A549 (cell line): Measurements from ENCODE around the gene IARS1. TPM values are rescaled to one million over a fixed set of nuclear protein-coding genes. Genes with fewer than 3 reads are reported as not detected.

Source experiments
- ATAC-seq, 2 experiments: fragments of 200-7000 bp in 1 of 2; fragments of >200 bp in 1 of 2; cut with Nextera tagmentation in 1 of 2; cut with Tn5 transposase in 1 of 2; 3 replicates each; pipeline versions ENCODE4 v1.8.0 to v1.9.1; 2018 to 2020; ENCODE audit warnings: mild to moderate bottlenecking in 1 of 2, moderate library complexity in 1 of 2
- CTCF ChIA-PET: fragments of 300-600 bp; sonication (Branson Sonifier 250); formaldehyde crosslinking; extraction: SDS; loops from one replicate; lab custom pipeline; 2021; ENCODE audit warnings: antibody characterized with exemption, inconsistent platforms; lab: Yijun Ruan, JAX
- POLR2A ChIA-PET: fragments of 350-600 bp; formaldehyde crosslinking; extraction: SDS; loops from one replicate; lab custom pipeline; 2021; ENCODE audit warnings: antibody characterized with exemption, inconsistent platforms; lab: Yijun Ruan, JAX
- DNase-seq, 2 experiments: peaks; one replicate each; pipeline versions ENCODE4 v3.0.0 to v3.0.0-alpha.2; 2011 to 2016; ENCODE audit warnings: low read depth in 1 of 2, low spot score in 1 of 2
- FAIRE-seq: peaks from 2 replicates; lab custom pipeline; 2011; peaks lifted over from hg19 to GRCh38; lab: Jason Lieb, UNC
- H3K27ac ChIP-seq, 2 experiments: fragments of >200 bp; sonication (Bioruptor Twin); formaldehyde crosslinking; 3 replicates each; pipeline ENCODE4 v1.5.1; 2016 to 2017
- H3K4me1 ChIP-seq: fragments of >200 bp; sonication (Bioruptor Twin); formaldehyde crosslinking; 3 replicates; pipeline ENCODE4 v1.6.1; 2016
- H3K4me2 ChIP-seq: fragments of >200 bp; sonication (Bioruptor Twin); formaldehyde crosslinking; 3 replicates; pipeline ENCODE4 v1.6.1; 2016
- H3K4me3 ChIP-seq: fragments of >200 bp; sonication (Bioruptor Twin); formaldehyde crosslinking; 3 replicates; pipeline ENCODE4 v1.5.1; 2016
- H3K9me3 ChIP-seq: fragments of >200 bp; sonication (Bioruptor Twin); formaldehyde crosslinking; 3 replicates; pipeline ENCODE4 v1.6.1; 2016
- BHLHE40 ChIP-seq: IDR thresholded peaks from 2 replicates; pipeline ENCODE4 v1.6.1; 2012; ENCODE audit warnings: low read depth, low read length, inconsistent platforms
- CBX2 ChIP-seq: fragments of 200-600 bp; sonication (generic); IDR thresholded peaks from 2 replicates; pipeline ENCODE4 v1.6.1; 2016; ENCODE audit warnings: low read depth, mild to moderate bottlenecking, borderline replicate concordance
- CBX8 ChIP-seq: fragments of 200-600 bp; sonication (generic); IDR thresholded peaks from 2 replicates; pipeline ENCODE4 v1.6.1; 2016
- CEBPB ChIP-seq, 2 experiments: fragments of >200 bp in 1 of 2; sonication (Bioruptor Twin) in 1 of 2; formaldehyde crosslinking in 1 of 2; IDR thresholded peaks; 2 replicates each; pipeline ENCODE4 v1.6.1; 2012 to 2016
- CHD4 ChIP-seq: fragments of 200-600 bp; sonication (generic); IDR thresholded peaks from 2 replicates; pipeline ENCODE4 v1.6.1; 2016; ENCODE audit warnings: antibody characterized with exemption, mild to moderate bottlenecking, borderline replicate concordance
- EHMT2 ChIP-seq: fragments of 200-600 bp; sonication (generic); IDR thresholded peaks from 2 replicates; pipeline ENCODE4 v1.6.1; 2016; ENCODE audit warnings: antibody characterized with exemption, low read depth, mild to moderate bottlenecking, moderate library complexity
- EP300 ChIP-seq, 2 experiments: fragments of >200 bp; sonication (Bioruptor Twin); formaldehyde crosslinking; IDR thresholded peaks; 2 replicates in 1 of 2; 3 replicates in 1 of 2; pipeline ENCODE4 v1.6.1; 2016 to 2017
- ESRRA ChIP-seq: fragments of 150-350 bp; IDR thresholded peaks from 2 replicates; pipeline ENCODE4 v1.6.1; 2014; ENCODE audit warnings: mild to moderate bottlenecking, low read length, borderline replicate concordance
- FOXS1 ChIP-seq: fragments of 250-450 bp; sonication (Bioruptor Pico); IDR thresholded peaks from 2 replicates; pipeline ENCODE4 v1.5.0; 2020; ENCODE audit warnings: mild to moderate bottlenecking, moderate library complexity
- GATA3 ChIP-seq: IDR thresholded peaks from 2 replicates; pipeline ENCODE4 v1.6.1; 2012; ENCODE audit warnings: borderline replicate concordance
- HDAC2 ChIP-seq: fragments of 200-600 bp; sonication (generic); IDR thresholded peaks from 2 replicates; pipeline ENCODE4 v1.6.1; 2016
- HEYL ChIP-seq: fragments of 250-450 bp; sonication (Bioruptor Pico); IDR thresholded peaks from 2 replicates; pipeline ENCODE4 v1.8.0; 2021; ENCODE audit warnings: mild to moderate bottlenecking, moderate library complexity
- HOXA7 ChIP-seq: fragments of 250-450 bp; sonication (Bioruptor Pico); IDR thresholded peaks from 2 replicates; pipeline ENCODE4 v1.5.0; 2020; ENCODE audit warnings: mild to moderate bottlenecking, moderate library complexity
- HOXB5 ChIP-seq: fragments of 250-450 bp; sonication (Bioruptor Pico); IDR thresholded peaks from 2 replicates; pipeline ENCODE4 v1.5.0; 2020; ENCODE audit warnings: mild to moderate bottlenecking, moderate library complexity
- KDM5A ChIP-seq: fragments of 200-600 bp; sonication (generic); IDR thresholded peaks from 2 replicates; pipeline ENCODE4 v1.6.1; 2016; ENCODE audit warnings: antibody characterized with exemption, mild to moderate bottlenecking
- MYC ChIP-seq: IDR thresholded peaks from 2 replicates; pipeline ENCODE4 v1.6.1; 2012; ENCODE audit warnings: mild to moderate bottlenecking, inconsistent platforms, low read length, improper control_type of control experiment, borderline replicate concordance
- NPAS2 ChIP-seq: fragments of 250-450 bp; sonication (Bioruptor Pico); IDR thresholded peaks from 2 replicates; pipeline ENCODE4 v1.8.0; 2022; ENCODE audit warnings: mild to moderate bottlenecking, moderate library complexity, borderline replicate concordance
- NR3C1 ChIP-seq: fragments of >200 bp; sonication (Bioruptor Twin); formaldehyde crosslinking; IDR thresholded peaks from 3 replicates; pipeline ENCODE4 v1.6.1; 2017
- PHF8 ChIP-seq: fragments of 200-600 bp; sonication (generic); IDR thresholded peaks from 2 replicates; pipeline ENCODE4 v1.6.1; 2016; ENCODE audit warnings: low read depth, mild to moderate bottlenecking, antibody characterized with exemption, moderate library complexity, borderline replicate concordance
- POLR2A ChIP-seq: IDR thresholded peaks from 2 replicates; pipeline ENCODE4 v1.6.1; 2012; ENCODE audit warnings: mild to moderate bottlenecking, low read length
- POLR2AphosphoS2 ChIP-seq: conservative IDR thresholded peaks from 2 replicates; pipeline ENCODE4 v1.6.1; 2012; ENCODE audit warnings: low read length, improper control_type of control experiment, inconsistent platforms
- RARB ChIP-seq: fragments of 250-450 bp; sonication (Bioruptor Pico); IDR thresholded peaks from 2 replicates; pipeline ENCODE4 v1.8.0; 2021; ENCODE audit warnings: mild to moderate bottlenecking, moderate library complexity
- RCOR1 ChIP-seq: fragments of 150-350 bp; IDR thresholded peaks from 2 replicates; pipeline ENCODE4 v1.6.1; 2014; ENCODE audit warnings: antibody characterized with exemption, low read length, low read depth
- SMC3 ChIP-seq: fragments of >200 bp; sonication (Bioruptor Twin); formaldehyde crosslinking; IDR thresholded peaks from 3 replicates; pipeline ENCODE4 v1.6.1; 2018; ENCODE audit warnings: inconsistent platforms
- ZC3H11A ChIP-seq: fragments of 450-650 bp; IDR thresholded peaks from 2 replicates; pipeline ENCODE4 v1.6.1; 2014; ENCODE audit warnings: antibody characterized with exemption, mild to moderate bottlenecking
- ZFP36 ChIP-seq: fragments of 450-650 bp; IDR thresholded peaks from 2 replicates; pipeline ENCODE4 v1.6.1; 2014; ENCODE audit warnings: borderline replicate concordance; ENCODE audit not compliant: partially characterized antibody
- ZNF302 ChIP-seq: fragments of 250-450 bp; sonication (Bioruptor Pico); IDR thresholded peaks from 2 replicates; pipeline ENCODE4 v1.9.0; 2021; ENCODE audit warnings: inconsistent platforms, mild to moderate bottlenecking, moderate library complexity
- WGBS: methylation state at CpG from one replicate; pipeline ENCODE4 v1.1.6; 2017; ENCODE audit errors: missing lambda C conversion rate; 5-methylcytosine and 5-hydroxymethylcytosine counted together
- polyA plus RNA-seq, 4 experiments: library from polyadenylated mRNA; depleted of rRNA in 3 of 4; stranded (reverse); fragments of >200 nt; fragmentation: RNase III in 1 of 4; extraction: RNeasy Plus Mini Kit Qiagen cat#74134 plus additional on column Dnase treatment in 1 of 4; gene quantifications; 2 replicates in 3 of 4; 3 replicates in 1 of 4; pipeline ENCODE4 v1.2.3, GENCODE V29; 2011 to 2017
- TF ChIP-seq, protein P1 (sequence below): IDR thresholded peaks from 2 replicates; pipeline ENCODE4 v1.6.1; 2012; ENCODE audit warnings: low read depth, borderline replicate concordance
- TF ChIP-seq, protein P2 (sequence below): fragments of >200 bp; sonication (Bioruptor Twin); formaldehyde crosslinking; IDR thresholded peaks from 3 replicates; pipeline ENCODE4 v1.5.1; 2016
- TF ChIP-seq, protein P3 (sequence below): IDR thresholded peaks from 2 replicates; pipeline ENCODE4 v1.6.1; 2012
- TF ChIP-seq, protein P4 (sequence below): IDR thresholded peaks from 2 replicates; pipeline ENCODE4 v1.6.1; 2012

Gene IARS1
- polyA plus RNA-seq, 2 of the 4 experiments (the other 2 are of a cell fraction): 121 to 244 TPM

DNA sequence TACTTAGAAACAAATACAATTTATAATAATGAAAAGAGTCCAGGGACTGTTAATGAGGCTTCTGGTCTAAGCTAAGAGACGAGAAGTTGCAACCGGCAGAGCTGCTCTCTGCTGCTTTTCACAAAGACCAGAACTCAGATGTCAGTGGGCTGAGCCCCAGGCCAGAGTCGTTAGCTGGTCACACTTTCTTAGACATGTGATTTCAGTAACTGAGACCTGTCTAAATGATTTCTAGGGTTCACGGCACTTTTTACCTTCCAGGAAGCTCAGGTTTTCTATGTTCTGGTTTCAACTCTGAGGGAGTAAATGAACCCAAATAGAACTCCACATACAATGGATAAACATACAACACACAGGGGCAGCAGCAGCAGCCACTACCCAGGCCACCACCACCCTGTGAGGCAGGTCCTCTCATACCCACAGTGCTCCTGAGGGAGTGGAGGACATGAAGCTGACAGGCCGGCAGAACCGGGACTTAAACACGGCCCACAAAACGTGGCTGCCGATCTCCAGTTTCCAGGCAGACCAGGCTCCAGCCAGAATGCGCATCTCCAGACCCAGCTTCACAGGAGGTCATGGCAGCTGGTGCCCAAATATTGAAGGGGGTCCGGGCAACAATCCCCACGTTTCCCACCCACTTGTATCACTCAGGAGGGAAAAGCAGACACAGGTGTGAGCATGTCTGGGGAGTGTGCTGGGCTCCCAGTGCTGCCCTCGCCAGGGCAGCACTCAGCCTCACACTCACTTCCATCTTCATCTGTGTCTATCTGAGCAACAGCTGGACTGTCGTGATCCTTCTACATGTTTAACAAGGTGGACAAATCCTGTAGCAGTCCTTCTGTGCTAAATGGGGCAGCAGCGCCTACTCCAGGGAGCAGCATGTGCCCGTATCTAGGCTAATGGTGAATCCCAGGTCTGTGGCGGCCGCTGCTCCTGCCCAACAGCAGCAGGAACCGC lies 38.8 kb downstream of the IARS1 start:
- no peak overlapping the region for H3K27ac ChIP-seq
- POLR2A ChIA-PET: no interaction called here
- no peak for FAIRE-seq
- no peak for TF ChIP-seq NPAS2
- no peak for TF ChIP-seq HOXA7 (CRISPR knock-in tag)
- TF ChIP-seq ZFP36: no peak
- TF ChIP-seq CEBPB (IDR thresholded peaks at IDR 0.05): no peak
- TF ChIP-seq PHF8: no peak
- no peak for TF ChIP-seq KDM5A
- TF ChIP-seq FOXS1 (CRISPR knock-in tag): no peak
- no peak for TF ChIP-seq EHMT2
- TF ChIP-seq HDAC2: no peak
- no peak for TF ChIP-seq RARB
- no peak for TF ChIP-seq NR3C1
- no peak for TF ChIP-seq HOXB5 (CRISPR knock-in tag)
- TF ChIP-seq RCOR1: no peak
- TF ChIP-seq EP300 (IDR thresholded peaks at IDR 0.05): no peak
- TF ChIP-seq, all 56 proteins: peak for 0
- no peaks in the 10 kb centered on the region for H3K9me3 ChIP-seq
- no peak overlapping the region for H3K4me2 ChIP-seq
- no peak overlapping the region for H3K4me3 ChIP-seq
- ATAC-seq: peak; percentile 38 to 54; a peak in 2 of 6 replicates
- CTCF ChIA-PET: interaction anchor here (1.2 to 7.5 kb wide), 4 partner anchors 8 to 115 kb away, joined by 3 to 55 read pairs (median 9); no protein-coding TSS in a partner anchor
- WGBS: 81% methylated on average over 19 of the region's 19 CpGs
- no peak for DNase-seq
- H3K4me1 ChIP-seq: no peaks in the 10 kb centered on the region

DNA sequence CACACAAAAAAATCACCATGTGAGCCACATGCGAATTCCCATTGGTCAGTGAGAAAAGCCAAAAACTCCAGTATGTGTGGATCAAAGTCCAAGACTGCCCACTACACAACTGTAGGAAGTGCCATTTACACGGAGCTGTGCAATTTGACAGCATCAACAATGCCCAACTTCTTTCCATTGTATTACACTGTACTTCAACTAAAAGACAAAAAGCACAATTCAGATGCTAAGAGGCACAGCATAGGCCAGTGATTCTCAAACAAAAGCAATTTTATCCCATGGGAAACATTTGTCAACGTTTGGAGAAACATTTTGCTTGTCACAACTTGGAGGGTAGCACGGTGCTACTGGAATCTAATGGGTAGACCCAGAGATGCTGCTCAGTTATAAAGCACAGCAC lies 39.8 kb downstream of the IARS1 start:
- no peak for TF ChIP-seq ESRRA
- no peak for TF ChIP-seq ZFP36
- TF ChIP-seq POLR2AphosphoS2: no peak
- no peak for TF ChIP-seq CHD4
- no peak for TF ChIP-seq CBX8
- TF ChIP-seq BHLHE40: no peak
- no peak for TF ChIP-seq POLR2A
- no peak for TF ChIP-seq ZNF302
- no peak for TF ChIP-seq EP300 (IDR thresholded peaks at IDR 0.05)
- TF ChIP-seq HDAC2: no peak
- TF ChIP-seq KDM5A: no peak
- TF ChIP-seq PHF8: no peak
- no peak for TF ChIP-seq CEBPB (IDR thresholded peaks at IDR 0.05)
- TF ChIP-seq RARB: no peak
- FAIRE-seq (no peak), ATAC-seq (no peak), DNase-seq (no peak)
- Histone ChIP-seq H3K9me3 (no peaks in the 10 kb centered on the region), H3K4me3 (no peak overlapping the region), H3K4me1 (peaks cover 6% of the 10 kb centered on the region; the same call in 2 of the 3 replicates), H3K4me2 (no peak overlapping the region), H3K27ac (no peak overlapping the region)
- 69% methylated on average over 4 of the region's 4 CpGs for WGBS
- ChIA-PET CTCF (interaction anchor here (0.6 to 7.5 kb wide), 6 partner anchors 11 to 381 kb away, joined by 3 to 55 read pairs (median 3); no protein-coding TSS in a partner anchor), POLR2A (no interaction called here)

DNA sequence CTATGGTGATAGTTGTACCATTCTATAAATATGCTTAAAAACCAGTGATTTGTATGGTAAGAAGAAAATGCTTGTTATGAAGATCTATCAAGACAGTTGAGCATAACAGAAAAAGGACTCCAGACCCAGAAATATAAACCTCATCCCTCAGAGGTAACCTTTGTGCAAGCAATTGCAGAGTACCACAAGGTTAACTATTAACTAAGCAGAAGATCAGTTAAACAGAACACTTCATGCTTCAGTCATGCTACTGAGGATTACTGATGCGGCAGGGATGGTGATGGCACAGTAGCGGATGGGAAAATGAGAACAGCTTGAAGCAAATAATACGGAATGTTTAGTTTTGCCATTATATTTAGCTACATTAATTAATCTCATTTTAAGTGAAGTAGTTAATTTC lies 45.5 kb downstream of the IARS1 start:
- DNase-seq (peak in 1 of 2 experiments; percentile 18), FAIRE-seq (no peak), ATAC-seq (peak in 1 of 2 experiments; percentile 69; a peak in 3 of 6 replicates)
- WGBS: 72% methylated on average over 3 of the region's 3 CpGs
- H3K4me2 ChIP-seq: peak overlapping the region; percentile 18
- H3K4me1 ChIP-seq: peaks cover 57% of the 10 kb centered on the region
- H3K9me3 ChIP-seq: no peaks in the 10 kb centered on the region
- no peak overlapping the region for H3K4me3 ChIP-seq
- ChIA-PET CTCF (interaction anchor here (7.5 kb wide), 1 partner anchor 108 kb away, joined by 55 read pairs; no protein-coding TSS in a partner anchor), POLR2A (interaction anchor here (0.5 to 0.6 kb wide), 2 partner anchors 12 to 13 kb away, joined by 3 read pairs; no protein-coding TSS in a partner anchor)
- peak overlapping the region in 1 of 2 experiments; percentile 26; a peak in 3 of 6 replicates for H3K27ac ChIP-seq
- no peak for TF ChIP-seq HEYL (CRISPR knock-in tag)
- TF ChIP-seq CBX2: no peak
- TF ChIP-seq ZC3H11A: no peak
- no peak for TF ChIP-seq GATA3
- TF ChIP-seq, protein P1, sequence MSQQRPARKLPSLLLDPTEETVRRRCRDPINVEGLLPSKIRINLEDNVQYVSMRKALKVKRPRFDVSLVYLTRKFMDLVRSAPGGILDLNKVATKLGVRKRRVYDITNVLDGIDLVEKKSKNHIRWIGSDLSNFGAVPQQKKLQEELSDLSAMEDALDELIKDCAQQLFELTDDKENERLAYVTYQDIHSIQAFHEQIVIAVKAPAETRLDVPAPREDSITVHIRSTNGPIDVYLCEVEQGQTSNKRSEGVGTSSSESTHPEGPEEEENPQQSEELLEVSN: no peak
- TF ChIP-seq, protein P2, sequence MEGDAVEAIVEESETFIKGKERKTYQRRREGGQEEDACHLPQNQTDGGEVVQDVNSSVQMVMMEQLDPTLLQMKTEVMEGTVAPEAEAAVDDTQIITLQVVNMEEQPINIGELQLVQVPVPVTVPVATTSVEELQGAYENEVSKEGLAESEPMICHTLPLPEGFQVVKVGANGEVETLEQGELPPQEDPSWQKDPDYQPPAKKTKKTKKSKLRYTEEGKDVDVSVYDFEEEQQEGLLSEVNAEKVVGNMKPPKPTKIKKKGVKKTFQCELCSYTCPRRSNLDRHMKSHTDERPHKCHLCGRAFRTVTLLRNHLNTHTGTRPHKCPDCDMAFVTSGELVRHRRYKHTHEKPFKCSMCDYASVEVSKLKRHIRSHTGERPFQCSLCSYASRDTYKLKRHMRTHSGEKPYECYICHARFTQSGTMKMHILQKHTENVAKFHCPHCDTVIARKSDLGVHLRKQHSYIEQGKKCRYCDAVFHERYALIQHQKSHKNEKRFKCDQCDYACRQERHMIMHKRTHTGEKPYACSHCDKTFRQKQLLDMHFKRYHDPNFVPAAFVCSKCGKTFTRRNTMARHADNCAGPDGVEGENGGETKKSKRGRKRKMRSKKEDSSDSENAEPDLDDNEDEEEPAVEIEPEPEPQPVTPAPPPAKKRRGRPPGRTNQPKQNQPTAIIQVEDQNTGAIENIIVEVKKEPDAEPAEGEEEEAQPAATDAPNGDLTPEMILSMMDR: no peak
- TF ChIP-seq, protein P3, sequence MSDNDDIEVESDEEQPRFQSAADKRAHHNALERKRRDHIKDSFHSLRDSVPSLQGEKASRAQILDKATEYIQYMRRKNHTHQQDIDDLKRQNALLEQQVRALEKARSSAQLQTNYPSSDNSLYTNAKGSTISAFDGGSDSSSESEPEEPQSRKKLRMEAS: no peak
- TF ChIP-seq MYC: no peak
- no peak for TF ChIP-seq ZFP36
- TF ChIP-seq SMC3: no peak
- TF ChIP-seq HDAC2: no peak
- TF ChIP-seq, protein P4, sequence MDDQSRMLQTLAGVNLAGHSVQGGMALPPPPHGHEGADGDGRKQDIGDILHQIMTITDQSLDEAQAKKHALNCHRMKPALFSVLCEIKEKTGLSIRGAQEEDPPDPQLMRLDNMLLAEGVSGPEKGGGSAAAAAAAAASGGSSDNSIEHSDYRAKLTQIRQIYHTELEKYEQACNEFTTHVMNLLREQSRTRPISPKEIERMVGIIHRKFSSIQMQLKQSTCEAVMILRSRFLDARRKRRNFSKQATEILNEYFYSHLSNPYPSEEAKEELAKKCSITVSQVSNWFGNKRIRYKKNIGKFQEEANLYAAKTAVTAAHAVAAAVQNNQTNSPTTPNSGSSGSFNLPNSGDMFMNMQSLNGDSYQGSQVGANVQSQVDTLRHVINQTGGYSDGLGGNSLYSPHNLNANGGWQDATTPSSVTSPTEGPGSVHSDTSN: no peak
- no peak for TF ChIP-seq POLR2A
- no peak for TF ChIP-seq EHMT2
- TF ChIP-seq EP300 (IDR thresholded peaks at IDR 0.05): no peak
